Cortex of kidney (tissue), 1 donor: Measurements from ENCODE around the gene MGRN1.

ENCODE experiments used
- DNase-seq: peaks from one replicate; lab custom pipeline; 2025; lab: John Stamatoyannopoulos, UW

MGRN1 gene

GRCh38 chr16:4624015-4624826, at the start of gene MGRN1:
Gene MGRN1 (plus strand): TSS chr16:4624826. CDS start chr16:4624961, 135 bp downstream.
- DNase-seq, result no peak

- DNase-seq, result no peak
Measured at GRCh38 chr16:4574919-4575705, 49.5 kb upstream of the MGRN1 start.

GRCh38 chr16:4576008-4576407, 48.6 kb upstream of the MGRN1 start:
- no peak for DNase-seq

- no peak for DNase-seq
Measured at GRCh38 chr16:4578961-4579530, 45.6 kb upstream of the MGRN1 start.

- DNase-seq, result no peak
Measured at GRCh38 chr16:4580250-4580649, 44.4 kb upstream of the MGRN1 start.

GRCh38 chr16:4583906-4584305, 40.7 kb upstream of the MGRN1 start:
- DNase-seq, result no peak

- no peak for DNase-seq
Measured at GRCh38 chr16:4586291-4586690, 38.3 kb upstream of the MGRN1 start.

GRCh38 chr16:4588386-4588785, 36.2 kb upstream of the MGRN1 start:
- DNase-seq, result no peak

GRCh38 chr16:4588961-4589360, 35.7 kb upstream of the MGRN1 start:
- DNase-seq, result no peak

GRCh38 chr16:4591191-4591590, 33.4 kb upstream of the MGRN1 start:
- DNase-seq, result no peak

GRCh38 chr16:4591706-4592470, 32.7 kb upstream of the MGRN1 start:
- no peak for DNase-seq

- DNase-seq, result no peak
Measured at GRCh38 chr16:4593086-4593485, 31.5 kb upstream of the MGRN1 start.

- DNase-seq, result no peak
Measured at GRCh38 chr16:4594433-4595410, 29.9 kb upstream of the MGRN1 start.

- DNase-seq, result no peak
Measured at GRCh38 chr16:4597174-4597573, 27.5 kb upstream of the MGRN1 start.

- DNase-seq, result no peak
Measured at GRCh38 chr16:4599037-4599436, 25.6 kb upstream of the MGRN1 start.

- no peak for DNase-seq
Measured at GRCh38 chr16:4599545-4599944, 25.1 kb upstream of the MGRN1 start.

- no peak for DNase-seq
Measured at GRCh38 chr16:4601036-4601863, 23.4 kb upstream of the MGRN1 start.

GRCh38 chr16:4601864-4602186, 22.8 kb upstream of the MGRN1 start:
- no peak for DNase-seq

- no peak for DNase-seq
Measured at GRCh38 chr16:4602331-4602730, 22.3 kb upstream of the MGRN1 start.

- no peak for DNase-seq
Measured at GRCh38 chr16:4603624-4604170, 20.9 kb upstream of the MGRN1 start.
